ENCODE data around the gene NAXE. TPM values are rescaled to one million over a fixed set of nuclear protein-coding genes. Genes with fewer than 3 reads are reported as not detected.

The NAXE gene
- polyA plus RNA-seq, 1 donor from 2014 or later: 95.7 TPM

- Histone ChIP-seq H3K27ac (ENCODE audit: low read length) (no peak overlapping the region), H3K9me2 (ENCODE audit: insufficient read depth, low read length) (no peaks in the 10 kb centered on the region), H4K20me1 (ENCODE audit: insufficient read depth) (no peaks in the 10 kb centered on the region), H3K4me2 (ENCODE audit: low read length) (no peak overlapping the region), H3F3A (ENCODE audit: insufficient read depth, low read length, poor library complexity, severe bottlenecking) (no peaks in the 10 kb centered on the region), H3K36me3 (ENCODE audit: insufficient read depth, low read length) (no peaks in the 10 kb centered on the region), H2AFZ (ENCODE audit: low read depth, low read length) (no peak overlapping the region), H3K79me2 (replicated peaks; ENCODE audit: insufficient read depth, low read length) (no peaks in the 10 kb centered on the region), H3K9ac (ENCODE audit: low read length) (no peak overlapping the region), H3K4me3 (ENCODE audit: low read length) (no peak overlapping the region), H3K27me3 (ENCODE audit: insufficient read depth, low read depth, low read length) (peaks cover 50% of the 10 kb centered on the region), H3K9me3 (ENCODE audit: low read length) (no peaks in the 10 kb centered on the region)
- TF ChIP-seq SMC3 (conservative IDR thresholded peaks at IDR 0.05; ENCODE audit: poor library complexity): peak; percentile 22
- TF ChIP-seq CTCF (IDR thresholded peaks at IDR 0.05; ENCODE audit: poor library complexity, severe bottlenecking): no peak
These were observed 34.5 kb downstream of the NAXE start for GRCh38 chr1:156626079-156626438.

- Histone ChIP-seq H2AFZ (ENCODE audit: low read depth, low read length) (no peak overlapping the region), H3K4me3 (ENCODE audit: low read length) (no peak overlapping the region), H3K79me2 (replicated peaks; ENCODE audit: insufficient read depth, low read length) (no peaks in the 10 kb centered on the region), H3K9me3 (ENCODE audit: low read length) (no peaks in the 10 kb centered on the region), H4K20me1 (ENCODE audit: insufficient read depth) (no peaks in the 10 kb centered on the region), H3K9ac (ENCODE audit: low read length) (no peak overlapping the region), H3K36me3 (ENCODE audit: insufficient read depth, low read length) (no peaks in the 10 kb centered on the region), H3K27me3 (ENCODE audit: insufficient read depth, low read depth, low read length) (peaks cover 42% of the 10 kb centered on the region), H3K9me2 (ENCODE audit: insufficient read depth, low read length) (no peaks in the 10 kb centered on the region), H3K4me2 (ENCODE audit: low read length) (no peak overlapping the region), H3F3A (ENCODE audit: insufficient read depth, low read length, poor library complexity, severe bottlenecking) (no peaks in the 10 kb centered on the region), H3K27ac (ENCODE audit: low read length) (no peak overlapping the region)
- TF ChIP-seq SMC3 (conservative IDR thresholded peaks at IDR 0.05; ENCODE audit: poor library complexity) (no peak), MXI1 (conservative IDR thresholded peaks at IDR 0.05; ENCODE audit: poor library complexity, severe bottlenecking) (no peak), EZH2 (IDR thresholded peaks at IDR 0.05; ENCODE audit: borderline replicate concordance, insufficient read depth, low read length, poor library complexity, severe bottlenecking) (no peak), TAF1 (IDR thresholded peaks at IDR 0.05; ENCODE audit: low read depth) (no peak), EP300 (conservative IDR thresholded peaks at IDR 0.05; ENCODE audit: poor library complexity, severe bottlenecking) (no peak), REST (IDR thresholded peaks at IDR 0.05; ENCODE audit: borderline replicate concordance) (no peak), POLR2AphosphoS5 (IDR thresholded peaks at IDR 0.05) (no peak), RAD21 (conservative IDR thresholded peaks at IDR 0.05) (peak; percentile 22), CTCF (IDR thresholded peaks at IDR 0.05; ENCODE audit: poor library complexity, severe bottlenecking) (peak; percentile 51)
These were observed 35.8 kb downstream of the NAXE start for GRCh38 chr1:156627313-156627880.

All from neural cell (in vitro differentiated cells).